Panc1 (cell line): ENCODE data around the gene MBOAT1.

ENCODE experiments used
- CTCF ChIP-seq: fragments of 450-650 bp; IDR thresholded peaks from 2 replicates; pipeline ENCODE4 v1.5.1; 2017; ENCODE audit warnings: mild to moderate bottlenecking
- SIN3A ChIP-seq: IDR thresholded peaks from 2 replicates; pipeline ENCODE4 v1.6.1; 2012; ENCODE audit warnings: low read depth, mild to moderate bottlenecking, low read length, moderate library complexity, borderline replicate concordance; ENCODE audit not compliant: insufficient read depth

- TF ChIP-seq CTCF: no peak
- no peak for TF ChIP-seq SIN3A
These were observed 107.6 kb downstream of the MBOAT1 start for GRCh38 chr6:20104696-20105095.
